ENCODE data around the gene DRC7. TPM values are rescaled to one million over a fixed set of nuclear protein-coding genes. Genes with fewer than 3 reads are reported as not detected.

DRC7 gene
- total and polyA plus RNA-seq, 7 donors = not detected

- no peak overlapping the region for H3K27ac ChIP-seq
- 82 to 88% methylated on average over 5 of the region's 5 CpGs for WGBS, 2 donors
- no peaks in the 10 kb centered on the region for H3K4me1 ChIP-seq
- no peaks in the 10 kb centered on the region for H3K27me3 ChIP-seq
- intact Hi-C loops (cut with DNase I) = no loop called here
- TF ChIP-seq POLR2AphosphoS5 (IDR thresholded peaks at IDR 0.05) (no peak), POLR2A (IDR thresholded peaks at IDR 0.05) (no peak), EP300 (IDR thresholded peaks at IDR 0.05) (no peak)
- TF ChIP-seq, protein P1, sequence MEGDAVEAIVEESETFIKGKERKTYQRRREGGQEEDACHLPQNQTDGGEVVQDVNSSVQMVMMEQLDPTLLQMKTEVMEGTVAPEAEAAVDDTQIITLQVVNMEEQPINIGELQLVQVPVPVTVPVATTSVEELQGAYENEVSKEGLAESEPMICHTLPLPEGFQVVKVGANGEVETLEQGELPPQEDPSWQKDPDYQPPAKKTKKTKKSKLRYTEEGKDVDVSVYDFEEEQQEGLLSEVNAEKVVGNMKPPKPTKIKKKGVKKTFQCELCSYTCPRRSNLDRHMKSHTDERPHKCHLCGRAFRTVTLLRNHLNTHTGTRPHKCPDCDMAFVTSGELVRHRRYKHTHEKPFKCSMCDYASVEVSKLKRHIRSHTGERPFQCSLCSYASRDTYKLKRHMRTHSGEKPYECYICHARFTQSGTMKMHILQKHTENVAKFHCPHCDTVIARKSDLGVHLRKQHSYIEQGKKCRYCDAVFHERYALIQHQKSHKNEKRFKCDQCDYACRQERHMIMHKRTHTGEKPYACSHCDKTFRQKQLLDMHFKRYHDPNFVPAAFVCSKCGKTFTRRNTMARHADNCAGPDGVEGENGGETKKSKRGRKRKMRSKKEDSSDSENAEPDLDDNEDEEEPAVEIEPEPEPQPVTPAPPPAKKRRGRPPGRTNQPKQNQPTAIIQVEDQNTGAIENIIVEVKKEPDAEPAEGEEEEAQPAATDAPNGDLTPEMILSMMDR (IDR thresholded peaks at IDR 0.05) = no peak
- H3K4me3 ChIP-seq = no peak overlapping the region
- no peaks in the 10 kb centered on the region for H3K9me3 ChIP-seq
- no peak for DNase-seq
- H3K36me3 ChIP-seq = peaks cover 0 to 23% (median 11%) of the 10 kb centered on the region in 4 donors
Observed at GRCh38 chr16:57749856-57750452, 55.3 kb downstream of the DRC7 start.

GRCh38 chr16:57750796-57751538 is 56.4 kb downstream of the DRC7 start:
- H3K9me3 ChIP-seq = no peaks in the 10 kb centered on the region
- DNase-seq = no peak
- no peaks in the 10 kb centered on the region for H3K27me3 ChIP-seq
- WGBS, 2 donors = 93% methylated on average over 24 of the region's 24 CpGs
- no peaks in the 10 kb centered on the region for H3K4me1 ChIP-seq
- intact Hi-C loops (cut with DNase I) = no loop called here
- H3K36me3 ChIP-seq = peaks cover 0 to 33% (median 12%) of the 10 kb centered on the region in 4 donors
- TF ChIP-seq POLR2AphosphoS5 (IDR thresholded peaks at IDR 0.05) (no peak), POLR2A (IDR thresholded peaks at IDR 0.05) (no peak), EP300 (IDR thresholded peaks at IDR 0.05) (no peak)
- TF ChIP-seq, protein P1 (IDR thresholded peaks at IDR 0.05) = no peak
- H3K27ac ChIP-seq = no peak overlapping the region
- no peak overlapping the region for H3K4me3 ChIP-seq

GRCh38 chr16:57751539-57752202 is 57.1 kb downstream of the DRC7 start:
- H3K4me3 ChIP-seq = no peak overlapping the region
- H3K9me3 ChIP-seq = no peaks in the 10 kb centered on the region
- WGBS, 2 donors = 95% methylated on average over 26 of the region's 26 CpGs
- DNase-seq = no peak
- no peaks in the 10 kb centered on the region for H3K27me3 ChIP-seq
- no peaks in the 10 kb centered on the region for H3K4me1 ChIP-seq
- intact Hi-C loops (cut with DNase I) = no loop called here
- H3K27ac ChIP-seq = no peak overlapping the region
- H3K36me3 ChIP-seq = peaks cover 0 to 39% (median 14%) of the 10 kb centered on the region in 4 donors
- TF ChIP-seq, protein P1 (IDR thresholded peaks at IDR 0.05) = no peak
- TF ChIP-seq EP300 (IDR thresholded peaks at IDR 0.05) (no peak), POLR2A (IDR thresholded peaks at IDR 0.05) (no peak), POLR2AphosphoS5 (IDR thresholded peaks at IDR 0.05) (no peak)

DNA sequence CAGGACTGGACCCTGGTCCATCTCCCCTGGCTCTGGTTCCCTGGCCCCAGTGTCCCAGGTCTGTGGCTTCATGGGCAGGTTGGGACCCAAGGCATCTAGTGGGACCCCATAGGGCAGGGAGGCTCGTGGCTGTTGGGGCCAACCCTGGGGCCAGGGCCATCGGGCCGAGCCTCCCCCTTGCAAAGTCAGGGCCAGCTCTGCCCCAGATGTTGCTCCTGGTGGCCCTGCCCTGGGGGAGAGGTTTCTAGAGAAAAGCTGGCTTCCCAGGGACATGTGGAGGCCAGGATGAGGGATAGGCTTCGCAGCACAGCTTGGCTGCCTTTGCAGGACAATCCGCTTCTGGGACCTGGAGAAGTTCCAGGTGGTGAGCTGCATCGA is 57.6 kb downstream of the DRC7 start:
- Histone ChIP-seq H3K4me3 (no peak overlapping the region), H3K4me1 (peaks cover 0 to 4% (median 0%) of the 10 kb centered on the region in 4 donors), H3K27ac (no peak overlapping the region), H3K36me3 (peaks cover 0 to 35% (median 14%) of the 10 kb centered on the region in 4 donors), H3K9me3 (no peaks in the 10 kb centered on the region), H3K27me3 (no peaks in the 10 kb centered on the region)
- TF ChIP-seq EP300 (IDR thresholded peaks at IDR 0.05) (no peak), POLR2A (IDR thresholded peaks at IDR 0.05) (no peak), POLR2AphosphoS5 (IDR thresholded peaks at IDR 0.05) (no peak)
- TF ChIP-seq, protein P1 (IDR thresholded peaks at IDR 0.05) = no peak
- 85 to 90% methylated on average over 6 of the region's 6 CpGs for WGBS, 2 donors
- intact Hi-C loops (cut with DNase I) = no loop called here
- DNase-seq = no peak
